Measurements from ENCODE around the gene XPNPEP2.

DNA sequence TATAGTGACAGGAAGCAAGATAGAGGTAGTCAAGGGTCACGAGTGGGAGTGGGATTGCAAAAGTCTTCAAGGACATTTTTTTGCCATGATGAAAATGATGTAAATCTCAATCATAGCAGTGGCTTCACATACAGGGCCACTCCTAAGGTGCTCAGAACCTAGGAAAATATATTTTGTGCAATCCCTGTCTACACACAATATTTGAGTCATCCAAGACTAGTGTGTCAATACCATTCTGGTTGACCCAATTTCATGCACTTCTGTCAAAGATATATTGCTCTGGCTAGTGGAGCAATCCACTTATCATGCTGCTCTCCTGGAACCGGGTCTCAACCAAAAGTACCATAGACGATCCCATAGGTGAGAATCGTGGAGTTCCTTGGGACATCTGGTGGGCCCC, 24.2 kb upstream of the XPNPEP2 start:
- TF ChIP-seq, protein P1, sequence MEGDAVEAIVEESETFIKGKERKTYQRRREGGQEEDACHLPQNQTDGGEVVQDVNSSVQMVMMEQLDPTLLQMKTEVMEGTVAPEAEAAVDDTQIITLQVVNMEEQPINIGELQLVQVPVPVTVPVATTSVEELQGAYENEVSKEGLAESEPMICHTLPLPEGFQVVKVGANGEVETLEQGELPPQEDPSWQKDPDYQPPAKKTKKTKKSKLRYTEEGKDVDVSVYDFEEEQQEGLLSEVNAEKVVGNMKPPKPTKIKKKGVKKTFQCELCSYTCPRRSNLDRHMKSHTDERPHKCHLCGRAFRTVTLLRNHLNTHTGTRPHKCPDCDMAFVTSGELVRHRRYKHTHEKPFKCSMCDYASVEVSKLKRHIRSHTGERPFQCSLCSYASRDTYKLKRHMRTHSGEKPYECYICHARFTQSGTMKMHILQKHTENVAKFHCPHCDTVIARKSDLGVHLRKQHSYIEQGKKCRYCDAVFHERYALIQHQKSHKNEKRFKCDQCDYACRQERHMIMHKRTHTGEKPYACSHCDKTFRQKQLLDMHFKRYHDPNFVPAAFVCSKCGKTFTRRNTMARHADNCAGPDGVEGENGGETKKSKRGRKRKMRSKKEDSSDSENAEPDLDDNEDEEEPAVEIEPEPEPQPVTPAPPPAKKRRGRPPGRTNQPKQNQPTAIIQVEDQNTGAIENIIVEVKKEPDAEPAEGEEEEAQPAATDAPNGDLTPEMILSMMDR (IDR thresholded peaks at IDR 0.05) = no peak
- no peak for TF ChIP-seq POLR2A (IDR thresholded peaks at IDR 0.05)
